ENCODE results near the gene RAG1.
A peak's percentile ranks its signal among the peaks of the same experiment; 100 is the strongest.

RAG1 gene

GRCh38 chr11:36588099-36588498 is 20.3 kb downstream of the RAG1 start:
- FAIRE-seq: no peak
- DNase-seq (ENCODE audit: low spot score): no peak

- no peak for FAIRE-seq
Measured at GRCh38 chr11:36590513-36590912, 22.7 kb downstream of the RAG1 start.

GRCh38 chr11:36591433-36591832 is 23.6 kb downstream of the RAG1 start:
- no peak for FAIRE-seq
- no peak for DNase-seq (ENCODE audit: low spot score)

More at GRCh38 chr11:36590513-36590912, 22.7 kb downstream of the RAG1 start:
- no peak for DNase-seq (ENCODE audit: low spot score)

- FAIRE-seq: no peak
- DNase-seq (ENCODE audit: low spot score): peak; percentile 85
Measured at GRCh38 chr11:36594316-36594989, 26.6 kb downstream of the RAG1 start, which contains the start of gene IFTAP. IFTAP (plus strand) TSS chr11:36594502; CDS start chr11:36610104, 15,602 bp downstream.

GRCh38 chr11:36596880-36597279 is 29.1 kb downstream of the RAG1 start:
- FAIRE-seq (no peak), DNase-seq (ENCODE audit: low spot score) (no peak)

GRCh38 chr11:36598051-36598450 is 30.2 kb downstream of the RAG1 start, which contains the start of gene RAG2:
RAG2 (minus strand) TSS chr11:36598236; CDS start chr11:36594168, 4,068 bp downstream.
- DNase-seq (ENCODE audit: low spot score) (no peak), FAIRE-seq (no peak)

GRCh38 chr11:36600180-36600579 is 32.4 kb downstream of the RAG1 start:
- DNase-seq (ENCODE audit: low spot score): no peak
- FAIRE-seq: no peak

GRCh38 chr11:36601155-36601554 is 33.3 kb downstream of the RAG1 start:
- FAIRE-seq: no peak
- no peak for DNase-seq (ENCODE audit: low spot score)

- no peak for FAIRE-seq
- no peak for DNase-seq (ENCODE audit: low spot score)
Measured at GRCh38 chr11:36602135-36602534, 34.3 kb downstream of the RAG1 start.

GRCh38 chr11:36605221-36606216 is 37.7 kb downstream of the RAG1 start:
- no peak for DNase-seq (ENCODE audit: low spot score)
- FAIRE-seq: no peak

- no peak for FAIRE-seq
- DNase-seq (ENCODE audit: low spot score): no peak
Measured at GRCh38 chr11:36608491-36609199, 40.8 kb downstream of the RAG1 start.

- DNase-seq (ENCODE audit: low spot score) (no peak), FAIRE-seq (no peak)
Measured at GRCh38 chr11:36609383-36609782, 41.6 kb downstream of the RAG1 start.

- FAIRE-seq (no peak), DNase-seq (ENCODE audit: low spot score) (no peak)
Measured at GRCh38 chr11:36615826-36616225, 48.0 kb downstream of the RAG1 start.

GRCh38 chr11:36617543-36618362 is 49.9 kb downstream of the RAG1 start:
- FAIRE-seq: no peak
- DNase-seq (ENCODE audit: low spot score): no peak

GRCh38 chr11:36618363-36619047 is 50.7 kb downstream of the RAG1 start:
- DNase-seq (ENCODE audit: low spot score): no peak
- FAIRE-seq: no peak

- FAIRE-seq (no peak), DNase-seq (ENCODE audit: low spot score) (no peak)
Measured at GRCh38 chr11:36619502-36619901, 51.7 kb downstream of the RAG1 start.

GRCh38 chr11:36620246-36620645 is 52.4 kb downstream of the RAG1 start:
- DNase-seq (ENCODE audit: low spot score): no peak
- no peak for FAIRE-seq

GRCh38 chr11:36622431-36623136 is 54.8 kb downstream of the RAG1 start:
- FAIRE-seq (no peak), DNase-seq (ENCODE audit: low spot score) (peak; percentile 7)

GRCh38 chr11:36623494-36623893 is 55.7 kb downstream of the RAG1 start:
- DNase-seq (ENCODE audit: low spot score) (no peak), FAIRE-seq (no peak)
